Measurements from ENCODE around the gene PLAGL1. TPM values are rescaled to one million over a fixed set of nuclear protein-coding genes. Genes with fewer than 3 reads are reported as not detected.

The PLAGL1 gene
- total RNA-seq, 1 donor from 2014 or later: 103 TPM

- Mint-ChIP-seq H3K9me3 (ENCODE audit: unreplicated experiment) (no peaks in the 10 kb centered on the region), H3K36me3 (ENCODE audit: unreplicated experiment) (peaks cover 34% of the 10 kb centered on the region), H3K27me3 (ENCODE audit: unreplicated experiment) (no peaks in the 10 kb centered on the region), H3K27ac (ENCODE audit: unreplicated experiment) (no peak overlapping the region), H3K4me1 (ENCODE audit: unreplicated experiment) (no peaks in the 10 kb centered on the region), H3K4me3 (ENCODE audit: unreplicated experiment) (no peak overlapping the region)
- no peak for DNase-seq (ENCODE audit: extremely low spot score, unreplicated experiment)
- TF ChIP-seq CTCF (IDR thresholded peaks at IDR 0.05): no peak
Observed at GRCh38 chr6:143948208-143948607, 59.9 kb downstream of the PLAGL1 start.

- Mint-ChIP-seq H3K36me3 (ENCODE audit: unreplicated experiment) (peaks cover 18% of the 10 kb centered on the region), H3K27ac (ENCODE audit: unreplicated experiment) (no peak overlapping the region), H3K27me3 (ENCODE audit: unreplicated experiment) (no peaks in the 10 kb centered on the region), H3K4me1 (ENCODE audit: unreplicated experiment) (no peaks in the 10 kb centered on the region), H3K4me3 (ENCODE audit: unreplicated experiment) (no peak overlapping the region), H3K9me3 (ENCODE audit: unreplicated experiment) (no peaks in the 10 kb centered on the region)
- TF ChIP-seq CTCF (IDR thresholded peaks at IDR 0.05): peak; percentile 58
- no peak for DNase-seq (ENCODE audit: extremely low spot score, unreplicated experiment)
Observed at GRCh38 chr6:143941852-143942627, 66.0 kb downstream of the PLAGL1 start.

- Mint-ChIP-seq H3K27me3 (ENCODE audit: unreplicated experiment) (no peaks in the 10 kb centered on the region), H3K9me3 (ENCODE audit: unreplicated experiment) (no peaks in the 10 kb centered on the region), H3K27ac (ENCODE audit: unreplicated experiment) (no peak overlapping the region), H3K4me1 (ENCODE audit: unreplicated experiment) (no peaks in the 10 kb centered on the region), H3K4me3 (ENCODE audit: unreplicated experiment) (no peak overlapping the region), H3K36me3 (ENCODE audit: unreplicated experiment) (peaks cover 13% of the 10 kb centered on the region)
- peak; percentile 53 for TF ChIP-seq CTCF (IDR thresholded peaks at IDR 0.05)
- DNase-seq (ENCODE audit: extremely low spot score, unreplicated experiment): no peak
Observed at GRCh38 chr6:143940011-143940597, 68.0 kb downstream of the PLAGL1 start.

GRCh38 chr6:143939364-143939763 is 68.7 kb downstream of the PLAGL1 start:
- no peak for DNase-seq (ENCODE audit: extremely low spot score, unreplicated experiment)
- Mint-ChIP-seq H3K4me3 (ENCODE audit: unreplicated experiment) (no peak overlapping the region), H3K27me3 (ENCODE audit: unreplicated experiment) (no peaks in the 10 kb centered on the region), H3K27ac (ENCODE audit: unreplicated experiment) (no peak overlapping the region), H3K36me3 (ENCODE audit: unreplicated experiment) (peaks cover 13% of the 10 kb centered on the region), H3K4me1 (ENCODE audit: unreplicated experiment) (no peaks in the 10 kb centered on the region), H3K9me3 (ENCODE audit: unreplicated experiment) (no peaks in the 10 kb centered on the region)
- no peak for TF ChIP-seq CTCF (IDR thresholded peaks at IDR 0.05)

- no peaks in the 10 kb centered on the region for H3K27me3 Mint-ChIP-seq (ENCODE audit: unreplicated experiment)
- no peak for TF ChIP-seq CTCF (IDR thresholded peaks at IDR 0.05)
- H3K4me3 Mint-ChIP-seq (ENCODE audit: unreplicated experiment): no peak overlapping the region
- DNase-seq (ENCODE audit: extremely low spot score, unreplicated experiment): no peak
- no peaks in the 10 kb centered on the region for H3K4me1 Mint-ChIP-seq (ENCODE audit: unreplicated experiment)
- H3K9me3 Mint-ChIP-seq (ENCODE audit: unreplicated experiment): peaks cover under 1% of the 10 kb centered on the region
- H3K36me3 Mint-ChIP-seq (ENCODE audit: unreplicated experiment): peaks cover 12% of the 10 kb centered on the region
- H3K27ac Mint-ChIP-seq (ENCODE audit: unreplicated experiment): no peak overlapping the region
Observed at GRCh38 chr6:143937668-143937970, 70.4 kb downstream of the PLAGL1 start.
